ENCODE data around the gene MTCL1.

The MTCL1 gene

GRCh38 chr18:8799001-8799400 is 93.6 kb downstream of the MTCL1 start:
- DNase-seq (ENCODE audit: low read depth in 2 of 2): no peak
- no peak overlapping the region for H3K4me3 ChIP-seq (replicated peaks in 1 of 2; ENCODE audit: low read depth in 2 of 2, low read length in 2 of 2)
- no peak for TF ChIP-seq CTCF (IDR thresholded peaks at IDR 0.05; ENCODE audit: low read depth, low read length)

GRCh38 chr18:8799596-8800441 is 94.5 kb downstream of the MTCL1 start:
- DNase-seq (ENCODE audit: low read depth in 2 of 2): no peak
- no peak overlapping the region for H3K4me3 ChIP-seq (replicated peaks in 1 of 2; ENCODE audit: low read depth in 2 of 2, low read length in 2 of 2)
- no peak for TF ChIP-seq CTCF (IDR thresholded peaks at IDR 0.05; ENCODE audit: low read depth, low read length)

GRCh38 chr18:8800445-8800844 is 95.1 kb downstream of the MTCL1 start:
- DNase-seq (ENCODE audit: low read depth in 2 of 2): peak; percentile 97
- H3K4me3 ChIP-seq (replicated peaks in 1 of 2; ENCODE audit: low read depth in 2 of 2, low read length in 2 of 2): no peak overlapping the region
- TF ChIP-seq CTCF (IDR thresholded peaks at IDR 0.05; ENCODE audit: low read depth, low read length): no peak

GRCh38 chr18:8800876-8801262 is 95.5 kb downstream of the MTCL1 start:
- no peak for DNase-seq (ENCODE audit: low read depth in 2 of 2)
- H3K4me3 ChIP-seq (replicated peaks in 1 of 2; ENCODE audit: low read depth in 2 of 2, low read length in 2 of 2): no peak overlapping the region
- no peak for TF ChIP-seq CTCF (IDR thresholded peaks at IDR 0.05; ENCODE audit: low read depth, low read length)

- no peak for TF ChIP-seq CTCF (IDR thresholded peaks at IDR 0.05; ENCODE audit: low read depth, low read length)
- no peak overlapping the region for H3K4me3 ChIP-seq (replicated peaks in 1 of 2; ENCODE audit: low read depth in 2 of 2, low read length in 2 of 2)
- peak; percentile 81 to 87 for DNase-seq (ENCODE audit: low read depth in 2 of 2)
Observed at GRCh38 chr18:8801263-8801901, 96.0 kb downstream of the MTCL1 start.

- H3K4me3 ChIP-seq (replicated peaks in 1 of 2; ENCODE audit: low read depth in 2 of 2, low read length in 2 of 2): no peak overlapping the region
- TF ChIP-seq CTCF (IDR thresholded peaks at IDR 0.05; ENCODE audit: low read depth, low read length): no peak
- no peak for DNase-seq (ENCODE audit: low read depth in 2 of 2)
Observed at GRCh38 chr18:8802017-8802672, 96.8 kb downstream of the MTCL1 start.

Data from cardiac fibroblast (primary cell).